PFSK-1 (cell line): Measurements from ENCODE around the gene BCL7C. TPM values are rescaled to one million over a fixed set of nuclear protein-coding genes. Genes with fewer than 3 reads are reported as not detected.

Source experiments
- FOXP2 ChIP-seq: optimal IDR thresholded peaks from 2 replicates; pipeline ENCODE3; 2011; ENCODE audit warnings: borderline replicate concordance, control low read depth, inconsistent platforms; ENCODE audit not compliant: insufficient read depth; ENCODE audit errors: extremely low read length, extremely low read depth
- POLR2AphosphoS5 ChIP-seq: IDR thresholded peaks from 2 replicates; pipeline ENCODE4 v1.6.1; 2012; ENCODE audit warnings: low read depth, mild to moderate bottlenecking, control low read depth, low read length, moderate library complexity
- REST ChIP-seq, 2 experiments: IDR thresholded peaks; 2 replicates each; pipeline versions ENCODE4 v1.6.1 to v1.8.0; 2011 to 2012; ENCODE audit warnings: low read depth in 2 of 2, low read length in 2 of 2, control low read depth in 1 of 2, inconsistent platforms in 1 of 2, mild to moderate bottlenecking in 1 of 2, moderate library complexity in 1 of 2; ENCODE audit not compliant: insufficient read depth in 1 of 2
- SIN3A ChIP-seq: IDR thresholded peaks from 2 replicates; pipeline ENCODE4 v1.6.1; 2012; ENCODE audit warnings: mild to moderate bottlenecking, low read length, moderate library complexity, borderline replicate concordance; ENCODE audit not compliant: insufficient read depth
- TAF1 ChIP-seq: IDR thresholded peaks from 2 replicates; pipeline ENCODE4 v1.6.1; 2012; ENCODE audit warnings: low read length, control low read depth, borderline replicate concordance; ENCODE audit not compliant: insufficient read depth
- polyA plus RNA-seq: library from polyadenylated mRNA; unstranded; fragments of >200 nt; gene quantifications from one replicate; pipeline ENCODE4 v1.2.1, GENCODE V29; 2012; ENCODE audit warnings: low read depth, missing spikeins; ENCODE audit not compliant: insufficient read length

Gene BCL7C
- polyA plus RNA-seq = 15.2 TPM

GRCh38 chr16:30893744-30894539, at the start of gene BCL7C:
Gene BCL7C, minus strand, starts transcription at chr16:30894077. Its CDS starts 133 bp downstream, at chr16:30893944.
- TF ChIP-seq TAF1 (no peak), POLR2AphosphoS5 (no peak), SIN3A (peak; percentile 48; the same call in 1 of the 2 replicates), FOXP2 (peak; percentile 78), REST (IDR thresholded peaks at IDR 0.05; ENCODE audit: insufficient read depth in 1 of 2, low read depth in 2 of 2, low read length in 2 of 2) (no peak)

GRCh38 chr16:30942426-30942806, 48.5 kb upstream of the BCL7C start:
- TF ChIP-seq SIN3A = no peak
- TF ChIP-seq POLR2AphosphoS5 = no peak
- TF ChIP-seq REST (IDR thresholded peaks at IDR 0.05; ENCODE audit: insufficient read depth in 1 of 2, low read depth in 2 of 2, low read length in 2 of 2) = no peak
- TF ChIP-seq TAF1 = no peak
- TF ChIP-seq FOXP2 = no peak

- TF ChIP-seq POLR2AphosphoS5 (no peak), REST (IDR thresholded peaks at IDR 0.05; ENCODE audit: insufficient read depth in 1 of 2, low read depth in 2 of 2, low read length in 2 of 2) (no peak), TAF1 (no peak), SIN3A (no peak), FOXP2 (no peak)
Measured at GRCh38 chr16:30941600-30942425, 47.9 kb upstream of the BCL7C start.

- TF ChIP-seq FOXP2 = no peak
- no peak for TF ChIP-seq POLR2AphosphoS5
- TF ChIP-seq TAF1 = no peak
- no peak for TF ChIP-seq SIN3A
Measured at GRCh38 chr16:30937692-30938091, 43.8 kb upstream of the BCL7C start.

- TF ChIP-seq REST (IDR thresholded peaks at IDR 0.05; ENCODE audit: insufficient read depth in 1 of 2, low read depth in 2 of 2, low read length in 2 of 2) (no peak), TAF1 (no peak), SIN3A (no peak), POLR2AphosphoS5 (no peak), FOXP2 (no peak)
Measured at GRCh38 chr16:30934827-30935557, 41.1 kb upstream of the BCL7C start.
